Stimulated activated CD8-positive, alpha-beta memory T cell treated with anti-CD3 and anti-CD28 coated beads, Interleukin-7, amount 100 ng/mL, for 1 hour (primary cell): ENCODE results near the gene CABP4.
"Not testable (repeated sequence)": the region's sequence is repeated elsewhere in the genome, so short reads cannot be mapped to it uniquely, and the experiment has no call there.

Experiments
- DNase-seq, 2 donors: peaks; one replicate each; pipeline ENCODE4 v3.0.0-alpha.2; 2020; ENCODE audit warnings: low read depth in 2 of 2

The CABP4 gene

DNA sequence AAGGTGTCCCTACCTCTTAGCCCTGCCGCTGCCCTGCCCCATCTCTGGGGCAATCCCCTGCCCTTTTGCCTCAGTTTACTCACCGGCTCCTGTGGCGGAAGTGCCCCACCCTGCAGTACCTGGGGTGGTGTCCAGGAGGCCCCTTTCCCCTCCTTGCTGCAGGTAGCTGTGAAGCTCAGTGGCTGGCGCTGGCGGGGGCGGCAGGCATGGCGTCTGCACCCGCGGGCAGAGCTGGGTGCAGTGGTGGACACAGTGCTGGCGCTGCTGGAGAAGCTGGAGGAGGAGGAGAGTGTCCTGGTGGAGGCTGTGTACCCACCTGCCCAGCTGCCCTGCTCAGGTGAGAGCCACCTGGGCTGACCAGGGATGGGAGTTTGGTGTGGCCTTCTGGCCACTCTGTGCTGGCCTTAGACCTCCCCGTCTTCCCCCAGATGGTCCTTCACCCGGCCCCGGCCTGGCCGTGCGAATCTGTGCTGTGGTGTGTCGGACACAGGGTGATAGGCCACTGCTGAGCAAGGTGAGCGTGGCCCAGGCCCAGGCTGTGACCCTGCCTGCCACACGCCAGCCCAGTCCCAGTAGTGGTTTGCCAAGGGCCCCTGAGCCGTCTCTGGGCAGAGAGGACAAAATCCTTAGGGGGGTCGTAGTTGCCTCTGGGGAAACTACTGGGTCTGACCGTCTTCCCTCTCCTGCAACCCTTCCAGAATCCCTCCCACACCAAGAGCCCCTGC is 35.7 kb upstream of the CABP4 start:
- DNase-seq: no peak

DNA sequence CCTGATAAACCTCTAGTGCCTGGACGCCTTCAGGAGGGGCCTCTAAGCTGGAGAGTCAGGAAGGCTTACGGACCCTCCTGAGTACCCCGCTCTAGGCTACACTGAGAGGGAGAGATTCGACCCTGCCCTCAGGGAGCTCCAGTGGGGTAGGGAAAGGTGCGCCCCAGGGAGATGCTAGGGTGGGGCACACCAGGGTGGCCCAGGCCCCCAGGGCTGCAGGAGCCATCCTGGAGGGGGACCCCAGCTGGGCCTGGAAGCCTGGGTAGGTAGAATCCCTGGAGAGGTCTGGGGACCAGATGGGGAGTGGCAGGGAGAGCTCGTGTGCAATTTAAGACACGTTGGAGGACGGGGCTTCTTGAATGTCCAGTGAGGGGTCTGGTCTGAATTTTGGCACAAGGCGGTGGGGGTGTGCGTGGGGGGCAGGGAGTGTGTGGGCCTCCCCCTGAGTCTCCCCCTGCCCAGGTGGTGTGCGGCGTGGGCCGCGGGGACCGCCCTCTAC is 35.0 kb upstream of the CABP4 start:
- no peak for DNase-seq

DNA sequence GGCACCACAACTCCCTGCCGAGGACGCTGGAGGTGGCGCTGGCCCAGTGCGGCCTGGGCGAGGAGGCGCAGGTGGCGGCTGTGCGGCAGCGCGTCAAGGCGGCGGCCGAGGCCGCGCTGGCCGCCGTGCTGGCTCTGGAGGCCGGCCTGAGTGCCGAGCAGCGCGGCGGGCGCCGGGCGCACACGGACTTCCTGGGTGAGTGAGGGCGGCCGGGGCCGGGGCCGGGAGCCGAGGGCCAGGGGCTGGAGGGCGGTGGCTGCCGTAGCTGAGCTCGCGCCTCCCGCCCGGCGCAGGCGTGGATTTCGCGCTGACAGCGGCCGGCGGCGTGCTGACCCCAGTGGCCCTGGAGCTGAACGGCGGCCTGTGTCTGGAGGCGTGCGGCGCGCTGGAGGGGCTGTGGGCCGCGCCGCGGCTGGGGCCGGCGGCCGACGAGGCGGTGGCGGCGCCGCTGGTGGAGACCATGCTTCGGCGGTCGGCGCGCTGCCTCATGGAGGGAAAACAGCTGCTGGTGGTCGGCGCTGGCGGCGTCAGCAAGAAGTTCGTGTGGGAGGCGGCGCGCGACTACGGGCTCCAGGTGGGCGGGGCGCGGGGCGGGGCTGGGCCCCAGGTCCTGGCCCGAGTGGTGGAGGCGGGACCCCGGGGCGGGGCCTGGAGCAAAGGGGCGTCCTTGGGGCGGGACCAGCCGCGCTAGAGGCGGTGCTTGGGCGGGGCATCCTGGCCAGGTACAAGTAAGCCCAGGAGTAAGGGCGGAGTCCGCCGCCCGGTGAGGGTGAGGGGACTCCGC is 34.3 kb upstream of the CABP4 start:
- DNase-seq: peak; percentile 99

- no peak for DNase-seq
Observed at GRCh38 chr11:67421430-67422031, 33.6 kb upstream of the CABP4 start.

DNA sequence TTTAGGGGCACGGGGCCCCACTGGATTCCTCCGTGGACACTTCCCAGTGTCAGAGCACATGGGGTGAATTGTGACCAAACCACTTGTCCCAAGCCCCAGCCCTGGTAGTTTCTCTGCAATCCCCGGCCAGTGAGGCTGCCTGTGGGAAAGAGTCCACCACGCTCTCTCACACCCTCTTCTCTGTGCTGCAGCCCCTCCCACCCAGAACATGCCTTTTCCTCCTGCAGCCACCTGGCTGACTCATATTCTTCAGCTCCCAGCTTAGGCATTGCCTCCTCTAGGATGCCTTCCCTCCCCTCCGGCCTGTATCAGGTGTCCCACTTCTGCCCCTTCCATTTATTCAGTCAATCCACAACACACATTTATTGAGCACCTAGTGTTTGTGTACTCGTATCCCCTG is 32.3 kb upstream of the CABP4 start:
- DNase-seq: no peak

GRCh38 chr11:67423466-67423865 is 31.7 kb upstream of the CABP4 start:
- no peak for DNase-seq

- no peak for DNase-seq
Observed at GRCh38 chr11:67423891-67424613, 31.1 kb upstream of the CABP4 start.

- DNase-seq: not testable (repeated sequence)
Observed at GRCh38 chr11:67427364-67427859, 27.7 kb upstream of the CABP4 start.

DNA sequence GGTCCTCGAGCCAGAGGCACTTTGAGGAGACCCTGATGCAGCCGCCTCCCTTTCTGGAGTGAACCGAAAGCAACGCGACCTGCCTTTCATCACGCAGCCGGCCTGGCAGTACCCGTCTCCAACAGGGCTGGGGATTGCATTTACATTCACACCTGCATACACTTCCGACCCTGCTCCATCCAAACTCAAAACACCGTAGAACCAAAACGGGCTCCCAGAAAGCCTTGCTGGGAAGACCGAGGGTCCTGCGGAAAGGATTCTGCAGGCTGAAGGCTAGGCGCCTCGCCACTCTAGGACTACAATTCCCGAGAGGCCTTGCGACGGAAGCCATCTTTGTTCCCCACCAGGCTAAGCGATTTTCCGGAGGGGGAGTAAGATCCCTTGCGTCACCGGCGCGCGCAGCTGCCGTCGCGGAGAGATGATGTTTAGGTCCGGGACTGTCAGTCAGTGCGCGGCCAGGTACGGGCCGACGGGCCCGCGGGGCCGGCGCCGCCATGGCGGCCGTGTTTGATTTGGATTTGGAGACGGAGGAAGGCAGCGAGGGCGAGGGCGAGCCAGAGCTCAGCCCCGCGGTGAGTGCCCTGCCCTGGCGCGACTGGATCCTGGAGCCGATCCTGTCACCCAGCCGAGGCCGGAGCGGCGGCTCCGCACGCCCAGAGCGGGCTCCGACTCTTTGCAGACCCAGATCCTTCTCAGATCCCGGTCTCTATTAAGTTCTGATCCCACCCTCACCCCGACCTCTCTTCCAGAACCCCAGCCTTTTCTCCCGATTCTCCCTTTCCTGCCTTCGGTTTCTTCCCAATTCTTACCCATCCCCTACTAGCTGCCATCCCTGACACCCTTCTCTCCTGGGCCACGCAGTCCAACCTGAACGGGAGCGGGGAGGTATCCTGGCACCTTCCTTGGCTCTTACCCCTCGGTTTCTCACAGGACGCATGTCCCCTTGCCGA is 26.8 kb upstream of the CABP4 start, which contains the start of gene RPS6KB2:
Gene RPS6KB2, plus strand, starts transcription at position 443 of the 950 bp plus-strand sequence. Its CDS starts 52 bp downstream, at position 495.
- peak; percentile 99 to 100 for DNase-seq

DNA sequence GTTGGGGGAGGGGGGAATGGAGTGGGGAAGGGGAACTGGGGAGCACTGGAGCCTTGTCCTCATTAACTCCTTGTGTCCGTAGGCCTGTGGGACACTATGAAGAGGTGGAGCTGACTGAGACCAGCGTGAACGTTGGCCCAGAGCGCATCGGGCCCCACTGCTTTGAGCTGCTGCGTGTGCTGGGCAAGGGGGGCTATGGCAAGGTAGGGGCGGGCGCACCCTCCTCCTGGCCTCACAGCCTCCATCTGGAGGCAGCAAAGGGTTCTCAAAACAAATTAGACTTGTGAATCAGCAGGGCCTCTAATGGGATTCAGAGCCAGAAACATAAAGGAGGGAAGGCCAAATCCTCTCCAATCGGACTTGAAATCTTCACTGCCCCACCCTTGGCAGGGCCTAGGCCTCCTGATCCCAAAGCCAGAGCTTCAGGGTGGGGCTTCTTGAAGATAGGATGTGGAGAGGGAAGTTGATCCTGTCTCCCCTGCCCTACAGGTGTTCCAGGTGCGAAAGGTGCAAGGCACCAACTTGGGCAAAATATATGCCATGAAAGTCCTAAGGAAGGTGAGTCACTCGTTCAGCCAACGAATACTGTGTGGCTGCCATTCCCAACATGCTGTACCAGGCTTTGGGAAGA is 26.0 kb upstream of the CABP4 start:
- no peak for DNase-seq

GRCh38 chr11:67429722-67430121 is 25.4 kb upstream of the CABP4 start:
- DNase-seq: no peak

- DNase-seq: no peak
Observed at GRCh38 chr11:67431346-67432249, 23.6 kb upstream of the CABP4 start.

DNA sequence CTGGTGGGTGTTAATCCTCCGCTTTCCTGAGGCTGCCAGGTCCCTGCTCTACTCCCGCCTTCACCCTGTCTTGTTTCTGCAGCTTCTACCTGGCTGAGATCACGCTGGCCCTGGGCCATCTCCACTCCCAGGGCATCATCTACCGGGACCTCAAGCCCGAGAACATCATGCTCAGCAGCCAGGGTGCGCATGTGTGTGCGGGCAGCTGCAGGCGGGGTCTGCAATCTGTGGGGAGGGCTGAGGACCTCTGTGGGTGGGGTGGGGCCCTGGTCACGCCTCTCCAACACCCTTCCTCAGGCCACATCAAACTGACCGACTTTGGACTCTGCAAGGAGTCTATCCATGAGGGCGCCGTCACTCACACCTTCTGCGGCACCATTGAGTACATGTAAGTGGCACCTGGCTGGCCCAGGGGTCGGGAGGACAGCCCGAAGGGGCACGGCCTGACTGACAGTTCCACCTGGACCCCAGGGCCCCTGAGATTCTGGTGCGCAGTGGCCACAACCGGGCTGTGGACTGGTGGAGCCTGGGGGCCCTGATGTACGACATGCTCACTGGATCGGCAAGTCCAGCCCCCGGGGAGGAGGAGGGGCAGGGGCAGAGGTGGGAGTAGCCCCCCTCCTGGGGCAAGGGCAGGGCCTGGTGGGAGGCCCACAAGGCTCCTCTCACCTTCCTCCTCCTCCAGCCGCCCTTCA is 22.4 kb upstream of the CABP4 start:
- DNase-seq: no peak

DNA sequence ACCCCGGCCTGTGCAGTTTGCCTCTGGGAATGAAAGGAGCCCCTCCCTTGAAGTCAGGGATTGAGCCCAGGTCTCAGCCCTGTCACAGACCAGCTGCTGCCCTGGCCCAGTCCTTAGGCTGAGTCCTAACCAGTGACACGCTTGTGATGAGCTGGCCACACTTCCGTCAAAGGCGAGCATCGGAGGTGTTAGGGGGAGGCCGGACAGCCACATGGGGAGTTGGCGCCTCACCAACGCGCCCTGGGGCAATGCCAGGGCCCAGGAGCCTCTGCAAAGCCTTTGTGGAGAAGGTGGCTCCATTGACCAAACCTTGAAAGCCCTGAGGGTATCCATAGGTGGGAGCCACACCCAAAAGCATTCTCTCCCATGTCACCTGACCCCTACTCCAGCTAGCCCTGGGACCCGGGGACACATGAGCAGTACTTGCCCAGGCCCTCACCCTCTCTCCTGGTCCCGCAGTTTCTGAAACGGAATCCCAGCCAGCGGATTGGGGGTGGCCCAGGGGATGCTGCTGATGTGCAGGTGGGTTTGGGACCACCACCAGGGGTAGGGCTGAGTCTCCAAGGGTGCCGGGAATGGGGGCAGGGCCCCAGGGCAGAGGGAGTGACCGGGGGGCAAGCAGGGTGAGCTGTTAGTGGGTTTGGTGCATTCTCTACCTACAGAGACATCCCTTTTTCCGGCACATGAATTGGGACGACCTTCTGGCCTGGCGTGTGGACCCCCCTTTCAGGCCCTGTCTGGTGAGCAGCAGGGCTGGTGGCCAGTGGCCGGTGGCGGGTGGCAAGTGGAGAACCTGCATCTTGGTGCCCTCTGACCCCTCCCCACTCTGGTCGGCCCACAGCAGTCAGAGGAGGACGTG is 21.4 kb upstream of the CABP4 start:
- DNase-seq: no peak

GRCh38 chr11:67434395-67434881 is 20.7 kb upstream of the CABP4 start:
- no peak for DNase-seq

DNA sequence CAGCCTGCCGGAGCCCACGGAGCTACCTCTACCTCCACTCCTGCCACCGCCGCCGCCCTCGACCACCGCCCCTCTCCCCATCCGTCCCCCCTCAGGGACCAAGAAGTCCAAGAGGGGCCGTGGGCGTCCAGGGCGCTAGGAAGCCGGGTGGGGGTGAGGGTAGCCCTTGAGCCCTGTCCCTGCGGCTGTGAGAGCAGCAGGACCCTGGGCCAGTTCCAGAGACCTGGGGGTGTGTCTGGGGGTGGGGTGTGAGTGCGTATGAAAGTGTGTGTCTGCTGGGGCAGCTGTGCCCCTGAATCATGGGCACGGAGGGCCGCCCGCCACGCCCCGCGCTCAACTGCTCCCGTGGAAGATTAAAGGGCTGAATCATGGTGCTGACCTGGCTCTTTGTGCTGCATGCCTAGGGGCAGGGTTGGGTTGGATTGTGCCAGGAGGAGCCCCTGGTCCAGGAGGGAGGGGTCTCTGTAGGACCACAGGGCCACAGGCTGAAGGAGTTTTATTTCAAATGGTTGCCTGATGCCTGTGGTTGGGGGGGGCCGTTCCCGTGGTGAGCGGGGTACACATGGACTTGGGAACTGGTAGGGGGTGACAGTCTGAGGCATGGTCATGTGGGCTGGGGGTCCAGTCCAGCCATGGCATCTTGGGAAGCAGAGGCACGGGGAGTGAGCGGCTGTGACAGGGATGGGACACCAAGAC is 20.0 kb upstream of the CABP4 start:
- no peak for DNase-seq
